Hematopoietic multipotent progenitor cell treated with erythropoietin and hydrocortisone succinate and interleukin-3 and kit ligand, for 6 days (in vitro differentiated cells): ENCODE data around the gene LRP10.
"Not testable (repeated sequence)": the region's sequence is repeated elsewhere in the genome, so short reads cannot be mapped to it uniquely, and the experiment has no call there.

Experiments used
- DNase-seq: peaks from one replicate; pipeline ENCODE4 v3.0.0-alpha.2; 2015

The LRP10 gene

DNA sequence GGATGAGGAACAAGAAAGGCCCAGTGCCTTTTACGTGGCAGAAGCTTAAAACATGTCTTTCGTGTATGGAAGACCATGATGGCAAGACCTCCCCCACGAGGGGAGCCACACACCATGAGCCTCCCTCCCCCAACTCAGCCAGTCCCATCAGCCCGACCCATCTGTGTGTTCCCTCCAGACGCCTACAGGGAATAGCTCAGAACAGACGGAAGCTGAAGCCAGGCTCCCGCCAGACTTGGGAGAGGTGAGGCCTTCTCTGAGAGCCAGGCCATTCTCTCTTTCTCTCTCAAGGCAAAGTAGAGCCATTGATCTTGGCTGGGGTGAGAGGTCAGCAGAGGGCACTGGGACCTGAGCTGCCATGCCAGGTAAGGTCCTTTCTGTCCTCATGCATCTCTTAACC lies 20.9 kb downstream of the LRP10 start:
- DNase-seq: no peak

GRCh38 chr14:22893706-22894105 lies 22.2 kb downstream of the LRP10 start:
- no peak for DNase-seq

DNA sequence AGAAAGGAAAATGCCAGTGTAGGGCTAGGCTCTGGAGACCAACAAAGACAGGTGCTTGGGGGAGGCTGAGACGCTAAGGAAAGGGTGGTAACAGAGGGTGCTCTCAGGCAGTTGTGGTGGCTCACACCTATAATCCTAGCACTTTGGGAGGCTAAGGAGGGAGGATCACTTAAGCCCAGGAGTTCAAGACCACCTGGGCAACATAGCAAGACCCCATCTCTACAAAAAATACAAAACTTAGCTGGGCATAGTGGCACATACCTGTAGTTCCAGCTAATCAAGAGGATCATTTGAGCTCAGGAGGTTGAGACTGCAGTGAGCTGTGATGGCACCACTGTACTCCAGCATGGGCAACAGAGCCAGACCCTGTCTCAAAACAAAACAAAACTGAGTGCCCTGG lies 23.9 kb downstream of the LRP10 start:
- no peak for DNase-seq

DNA sequence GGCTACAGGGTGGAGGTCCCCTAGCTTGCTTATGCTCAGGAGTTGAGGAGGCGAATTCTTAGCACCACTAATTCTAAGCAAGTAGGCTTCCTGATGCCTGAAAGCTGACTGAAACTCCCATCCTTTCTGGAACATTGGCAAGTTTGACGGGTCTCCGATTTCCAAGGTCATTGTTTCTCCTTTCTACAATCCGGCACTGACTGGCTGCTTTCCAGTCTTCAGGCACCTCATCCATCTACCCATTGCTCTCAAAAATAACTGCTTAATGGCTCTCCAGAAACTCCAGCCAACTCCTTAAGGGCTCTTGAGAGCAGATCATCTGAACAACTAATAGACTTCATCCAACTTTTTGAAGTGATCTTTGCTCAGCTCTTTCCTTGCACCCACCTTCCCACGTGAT lies 24.8 kb downstream of the LRP10 start:
- DNase-seq: no peak

DNA sequence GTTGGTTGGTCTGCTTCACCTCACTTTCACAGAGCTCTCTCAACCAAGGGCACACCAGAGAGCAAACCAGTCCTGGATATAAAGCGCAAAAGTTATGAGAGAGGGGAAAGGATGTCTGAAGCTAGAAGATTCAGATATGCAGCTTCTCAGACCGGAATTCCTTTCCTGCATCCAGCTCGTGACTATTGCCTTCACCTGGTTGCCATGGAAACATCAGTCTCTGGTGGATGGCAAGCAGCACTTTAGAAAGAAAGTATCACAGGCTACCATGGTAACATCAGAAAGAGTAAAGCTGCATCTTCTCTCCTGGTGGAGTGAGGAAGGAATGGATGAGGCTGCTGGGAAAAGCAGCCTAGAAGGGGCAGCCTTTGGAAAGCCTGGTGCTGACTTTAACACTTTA lies 25.2 kb downstream of the LRP10 start:
- no peak for DNase-seq

DNA sequence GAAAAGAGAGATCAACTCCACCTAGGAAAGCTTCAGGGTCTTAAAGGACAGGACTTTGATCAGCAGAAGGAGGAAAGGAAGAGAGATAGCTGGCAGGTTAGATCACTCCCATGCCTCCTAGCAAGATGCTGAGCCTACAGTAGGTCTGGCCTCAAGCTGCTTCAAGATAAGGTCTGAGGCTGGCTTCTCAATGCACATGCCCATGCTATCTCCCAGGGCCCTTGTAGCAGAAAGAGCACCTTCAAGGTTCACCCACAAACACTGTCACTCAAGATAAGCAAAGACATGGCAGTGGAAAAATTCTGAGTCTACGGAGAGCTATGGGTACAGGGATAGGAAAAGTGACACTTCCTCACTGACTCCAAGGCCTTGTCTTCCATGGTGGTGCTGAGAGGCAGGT lies 25.8 kb downstream of the LRP10 start:
- peak; percentile 97 for DNase-seq

GRCh38 chr14:22898302-22899090 lies 27.0 kb downstream of the LRP10 start:
- DNase-seq: no peak

DNA sequence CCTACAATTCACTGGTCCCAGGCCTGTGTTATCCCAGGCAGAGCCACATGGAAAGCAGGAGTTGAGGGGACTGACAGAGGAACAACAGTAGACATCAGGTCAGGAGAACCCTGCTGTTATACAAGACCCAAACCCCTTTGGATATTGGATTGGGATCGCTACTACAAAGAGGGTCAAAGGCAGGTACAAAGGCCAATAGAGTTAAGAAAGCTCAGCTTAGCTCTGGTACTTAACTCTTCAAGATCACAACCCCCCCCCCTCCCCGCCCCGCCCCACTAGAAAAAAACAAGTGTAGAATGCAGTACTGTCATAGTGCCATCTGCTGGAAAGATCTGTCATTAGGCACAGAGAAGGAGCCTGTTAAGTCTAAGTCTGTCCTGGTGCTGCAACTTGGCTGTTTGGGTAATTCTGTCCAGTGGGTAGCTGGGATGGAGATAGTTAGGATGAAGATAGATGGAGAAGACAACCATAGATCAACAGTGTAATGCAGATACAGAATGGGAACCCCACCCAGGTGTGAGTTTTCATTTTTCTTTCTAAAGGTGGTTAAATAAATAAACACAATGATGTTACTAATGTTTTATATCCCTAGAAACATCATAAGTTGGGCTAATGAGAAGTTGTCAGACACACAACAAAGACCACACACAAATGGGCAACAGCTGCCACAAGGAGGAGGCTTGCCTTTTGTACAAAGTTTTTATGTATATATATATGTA lies 28.7 kb downstream of the LRP10 start:
- peak; percentile 92 for DNase-seq

DNA sequence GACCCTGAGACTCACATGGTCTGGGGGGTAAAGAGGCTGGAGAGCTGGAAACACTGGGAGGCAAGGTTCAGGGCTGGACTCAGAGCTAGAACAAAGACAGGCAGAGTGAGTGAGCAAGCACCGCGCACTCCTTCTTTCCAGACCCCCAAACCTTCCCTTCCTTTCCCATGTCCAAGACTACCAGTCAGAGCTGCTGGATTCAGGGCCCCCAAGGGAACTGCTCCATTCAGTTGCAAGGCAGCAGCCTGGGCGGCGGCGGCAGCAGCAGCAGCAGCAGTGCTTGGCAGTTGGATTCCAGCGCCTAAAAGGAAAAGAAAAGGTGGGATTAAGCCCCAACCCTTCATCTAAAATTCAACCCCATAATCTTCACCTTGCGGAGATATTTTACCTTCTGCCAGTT lies 30.3 kb downstream of the LRP10 start:
- no peak for DNase-seq

- no peak for DNase-seq
Observed at GRCh38 chr14:22903742-22904087, 32.2 kb downstream of the LRP10 start.

- DNase-seq: no peak
Observed at GRCh38 chr14:22905627-22906026, 34.1 kb downstream of the LRP10 start.

GRCh38 chr14:22906073-22906472 lies 34.5 kb downstream of the LRP10 start:
- DNase-seq: no peak

GRCh38 chr14:22907429-22907828 lies 35.9 kb downstream of the LRP10 start:
- no peak for DNase-seq

GRCh38 chr14:22908601-22909000 lies 37.1 kb downstream of the LRP10 start:
- DNase-seq: no peak

DNA sequence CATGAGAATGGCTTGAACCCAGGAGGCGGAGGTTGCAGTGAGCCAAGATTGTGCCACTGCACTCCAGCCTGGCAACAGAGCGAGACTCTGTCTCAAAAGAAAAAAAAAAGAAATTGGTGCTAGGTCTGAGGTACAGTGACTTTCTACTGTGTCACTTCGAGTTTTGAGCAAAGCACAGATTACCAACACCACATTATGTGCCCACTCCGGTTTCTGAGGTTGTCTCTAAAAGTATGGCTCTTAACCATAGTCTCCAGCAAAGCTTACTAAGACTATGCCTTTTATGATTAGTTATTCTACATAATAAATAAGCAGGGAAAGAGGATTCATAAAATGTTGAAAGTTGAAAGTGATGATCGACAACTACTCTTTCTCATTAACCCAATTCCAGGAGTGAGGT lies 39.4 kb downstream of the LRP10 start:
- no peak for DNase-seq

- not testable (repeated sequence) for DNase-seq
Observed at GRCh38 chr14:22914836-22915235, 43.3 kb downstream of the LRP10 start.

DNA sequence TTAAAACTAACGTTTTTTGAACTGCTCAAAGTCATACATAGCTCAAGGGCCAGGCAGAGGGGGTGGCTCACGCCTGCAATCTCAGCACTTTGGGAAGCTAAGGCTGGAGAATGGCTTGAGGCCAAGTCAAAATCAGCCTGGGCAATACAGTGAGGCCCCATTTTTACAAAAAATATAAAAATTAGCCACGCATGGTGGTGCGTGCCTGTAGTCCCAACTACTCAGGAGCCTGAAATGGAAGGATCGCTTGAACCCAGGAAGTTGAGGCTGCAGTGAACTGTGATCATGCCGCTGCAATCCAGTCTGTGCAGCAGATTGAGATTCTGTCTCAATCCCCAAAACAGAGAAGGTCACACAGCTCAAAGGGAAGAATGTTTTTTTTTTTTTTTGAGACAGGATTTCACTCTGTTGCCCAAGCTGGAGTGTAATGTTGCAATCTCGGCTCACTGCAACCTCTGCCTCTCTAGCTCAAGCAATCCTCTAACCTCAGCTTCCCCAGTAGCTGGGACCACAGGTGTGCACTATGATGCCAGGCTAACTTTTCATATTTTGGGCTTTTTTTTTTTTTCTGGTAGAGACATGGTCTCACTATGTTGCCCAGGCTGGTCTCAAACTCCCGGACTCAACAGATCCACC lies 44.5 kb downstream of the LRP10 start:
- peak; percentile 49 for DNase-seq

GRCh38 chr14:22918804-22919600 lies 47.5 kb downstream of the LRP10 start, which contains the start of gene RBM23:
RBM23 (minus strand) TSS chr14:22919149.
- DNase-seq: peak; percentile 100

GRCh38 chr14:22919601-22919921 lies 48.0 kb downstream of the LRP10 start:
- DNase-seq: no peak

- no peak for DNase-seq
Observed at GRCh38 chr14:22920697-22921096, 49.2 kb downstream of the LRP10 start.

- no peak for DNase-seq
Observed at GRCh38 chr14:22922294-22922693, 50.8 kb downstream of the LRP10 start.

DNA sequence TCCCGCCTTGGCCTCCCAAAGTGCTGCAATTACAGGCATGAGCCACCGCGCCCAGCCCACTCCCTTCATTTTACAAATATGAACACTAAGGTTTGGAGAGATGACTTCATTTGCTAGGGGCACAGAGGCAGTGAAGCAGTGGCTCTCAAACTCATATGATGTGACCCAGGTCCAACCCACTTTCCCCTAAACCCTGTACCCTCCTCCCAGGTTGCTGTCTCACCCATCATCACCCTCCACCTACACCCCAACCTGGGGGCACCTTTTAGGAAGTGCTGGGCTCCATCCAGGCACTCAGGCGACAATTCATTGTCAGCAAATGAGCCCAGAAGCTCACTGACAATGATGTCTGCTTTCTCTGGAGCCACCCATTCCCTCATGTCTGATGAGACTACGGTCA lies 52.2 kb downstream of the LRP10 start:
- no peak for DNase-seq

DNA sequence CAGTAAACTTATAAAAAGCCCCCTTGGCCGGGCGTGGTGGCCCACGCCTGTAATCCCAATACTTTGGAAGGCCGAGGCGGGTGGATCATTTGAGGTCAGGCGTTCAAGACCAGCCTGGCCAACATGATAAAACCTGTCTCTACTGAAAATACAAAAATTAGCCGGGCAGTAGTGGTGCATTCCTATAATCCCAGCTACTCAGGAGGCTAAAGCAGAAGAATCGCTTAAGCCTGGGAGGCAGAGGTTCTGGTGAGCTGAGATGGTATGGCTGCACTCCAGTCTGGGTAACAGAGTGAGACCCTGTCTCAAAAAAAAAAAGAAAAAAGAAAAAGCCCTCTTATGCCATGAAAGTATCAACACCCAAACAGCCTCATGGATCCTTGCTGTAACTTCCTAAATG lies 54.0 kb downstream of the LRP10 start:
- DNase-seq: no peak
